K562 (cell line): ENCODE results near the gene PPP1R15A. TPM values are rescaled to one million over a fixed set of nuclear protein-coding genes. Genes with fewer than 3 reads are reported as not detected.

Experiments used
- ATAC-seq: fragments of 200-7000 bp; cut with Tn5 transposase; 3 replicates; pipeline ENCODE4 v1.9.1; 2020; ENCODE audit warnings: moderate library complexity
- BruUV-seq: library from RNA; stranded (reverse); fragments of 400-500 nt; replicated peaks from 2 replicates; lab custom pipeline; 2021; lab: Mats Ljungman, UMichigan
- CTCF ChIA-PET: fragments of 300-600 bp; formaldehyde crosslinking; extraction: SDS; loops from one replicate; lab custom pipeline; 2021; ENCODE audit warnings: low intra/inter-chr PET ratio; lab: Yijun Ruan, JAX
- POLR2A ChIA-PET: fragments of 300-600, 350-650 bp; sonication (Branson Sonifier 250); formaldehyde crosslinking; extraction: SDS; loops from one replicate; lab custom pipeline; 2021; ENCODE audit warnings: antibody characterized with exemption, inconsistent platforms; lab: Yijun Ruan, JAX
- DNase-seq, 4 experiments: peaks; one replicate each; pipeline versions ENCODE4 v3.0.0 to v3.0.0-alpha.2; 2011 to 2018; ENCODE audit warnings: low spot score in 3 of 4, mixed read lengths in 3 of 4; ENCODE audit errors: extremely low read depth in 1 of 4
- FAIRE-seq: peaks from 2 replicates; lab custom pipeline; 2011; peaks lifted over from hg19 to GRCh38; lab: Jason Lieb, UNC
- H2AFZ ChIP-seq: 2 replicates; pipeline ENCODE4 v1.6.0; 2011; ENCODE audit warnings: low read depth, low read length, control low read depth, inconsistent platforms
- H3K27ac ChIP-seq: fragments of 200-600 bp; 3 replicates; pipeline ENCODE4 v1.8.0; 2011; ENCODE audit warnings: low read depth, mild to moderate bottlenecking, control low read depth, inconsistent platforms, low read length, moderate library complexity, mixed read lengths; ENCODE audit errors: extremely low read depth
- H3K27me3 ChIP-seq, 2 experiments: fragments of 300-600 bp in 1 of 2; 2 replicates in 1 of 2; 3 replicates in 1 of 2; pipeline versions ENCODE4 v1.6.0 to v1.8.0; 2011; ENCODE audit warnings: inconsistent platforms in 2 of 2, low read length in 2 of 2, mild to moderate bottlenecking in 1 of 2, mixed read lengths in 1 of 2, moderate library complexity in 1 of 2; ENCODE audit not compliant: control insufficient read depth in 2 of 2, insufficient read depth in 2 of 2
- H3K36me3 ChIP-seq: fragments of 300-600 bp; 3 replicates; pipeline ENCODE4 v1.8.0; 2011; ENCODE audit warnings: mild to moderate bottlenecking, low read length, inconsistent platforms; ENCODE audit not compliant: control insufficient read depth, insufficient read depth
- H3K4me1 ChIP-seq, 2 experiments: fragments of 200-600 bp in 1 of 2; replicated peaks in 1 of 2; 2 replicates in 1 of 2; 3 replicates in 1 of 2; pipeline versions ENCODE4 v1.5.1 to v1.8.0; 2011; ENCODE audit warnings: inconsistent platforms in 2 of 2, low read length in 2 of 2, mild to moderate bottlenecking in 1 of 2, mixed read lengths in 1 of 2, moderate library complexity in 1 of 2; ENCODE audit not compliant: control insufficient read depth in 2 of 2, insufficient read depth in 2 of 2
- H3K4me2 ChIP-seq: 2 replicates; pipeline ENCODE4 v1.6.1; 2011; ENCODE audit warnings: low read length, control low read depth, inconsistent platforms, mixed read lengths; ENCODE audit not compliant: insufficient read depth
- H3K4me3 ChIP-seq: fragments of 200-600 bp; sonication (generic), shearing (Covaris generic); 2 replicates; pipeline ENCODE4 v1.5.1; 2016; ENCODE audit warnings: control low read depth, inconsistent platforms
- H3K79me2 ChIP-seq: fragments of 200-600 bp; 3 replicates; pipeline ENCODE4 v1.8.0; 2011; ENCODE audit warnings: low read length, inconsistent platforms; ENCODE audit not compliant: control insufficient read depth, insufficient read depth
- H3K9ac ChIP-seq, 2 experiments: 2 replicates each; pipeline versions ENCODE4 v1.6.0 to v1.6.1; 2011; ENCODE audit warnings: low read depth in 2 of 2, low read length in 2 of 2, control low read depth in 1 of 2, inconsistent platforms in 1 of 2, mild to moderate bottlenecking in 1 of 2, mixed read lengths in 1 of 2; ENCODE audit not compliant: insufficient read depth in 1 of 2
- H3K9me1 ChIP-seq: one replicate; pipeline ENCODE4 v1.6.0; 2011; ENCODE audit warnings: inconsistent platforms, mild to moderate bottlenecking, low read length, moderate library complexity; ENCODE audit not compliant: control insufficient read depth, insufficient read depth
- H3K9me3 ChIP-seq: replicated peaks from 2 replicates; pipeline ENCODE4 v1.5.1; 2011; ENCODE audit warnings: low read depth, low read length, inconsistent platforms; ENCODE audit not compliant: control insufficient read depth, insufficient read depth
- H4K20me1 ChIP-seq: replicated peaks from 2 replicates; pipeline ENCODE4 v1.6.1; 2011; ENCODE audit warnings: low read length, inconsistent platforms, mixed read lengths; ENCODE audit not compliant: control insufficient read depth, insufficient read depth
- C11orf30 ChIP-seq: fragments of 450-650 bp; IDR thresholded peaks from 2 replicates; pipeline ENCODE4 v1.6.1; 2016; ENCODE audit warnings: low read depth, mild to moderate bottlenecking
- HNRNPK ChIP-seq: fragments of 200-400 bp; formaldehyde crosslinking; IDR thresholded peaks from one replicate; pipeline ENCODE4 v1.6.1; 2018; ENCODE audit warnings: mild to moderate bottlenecking, low read depth, low read length; ENCODE audit not compliant: poor library complexity, severe bottlenecking
- NR2C1 ChIP-seq, 2 experiments: fragments of 450-650 bp; IDR thresholded peaks; 2 replicates each; pipeline ENCODE4 v1.6.1; 2017; ENCODE audit warnings: mild to moderate bottlenecking in 2 of 2, antibody characterized with exemption in 1 of 2, inconsistent platforms in 1 of 2, missing compliant biosample characterization in 1 of 2, missing genetic modification characterization in 1 of 2
- RBFOX2 ChIP-seq: fragments of 200-400 bp; formaldehyde crosslinking; IDR thresholded peaks from 2 replicates; pipeline ENCODE4 v1.6.1; 2017; ENCODE audit warnings: low read depth, mild to moderate bottlenecking, low read length, moderate library complexity
- STAT6 ChIP-seq: sonication (generic); formaldehyde crosslinking; IDR thresholded peaks from 2 replicates; pipeline ENCODE4 v1.8.1; 2023; ENCODE audit warnings: mild to moderate bottlenecking, missing genetic modification reagents
- TAF7 ChIP-seq: fragments of 450-650 bp; IDR thresholded peaks from 2 replicates; pipeline ENCODE4 v1.6.1; 2016; ENCODE audit warnings: missing genetic modification characterization, missing compliant biosample characterization
- TCF15 ChIP-seq: fragments of 250-450 bp; sonication (Bioruptor Pico); IDR thresholded peaks from 2 replicates; pipeline ENCODE4 v1.8.0; 2022; ENCODE audit warnings: moderate library complexity, mild to moderate bottlenecking, inconsistent platforms
- THRB ChIP-seq: fragments of 450-650 bp; formaldehyde crosslinking; conservative IDR thresholded peaks from 2 replicates; pipeline ENCODE4 v1.4.0; 2022; ENCODE audit warnings: mild to moderate bottlenecking, missing genetic modification characterization
- ZC3H8 ChIP-seq: fragments of 450-650 bp; IDR thresholded peaks from 2 replicates; pipeline ENCODE4 v1.6.1; 2017
- ZMIZ1 ChIP-seq, 2 experiments: fragments of 150-350 bp in 1 of 2; IDR thresholded peaks; 2 replicates each; pipeline ENCODE4 v1.6.1; 2012 to 2016; ENCODE audit warnings: low read depth in 2 of 2, low read length in 2 of 2, mild to moderate bottlenecking in 1 of 2, moderate library complexity in 1 of 2
- ZNF232 ChIP-seq: sonication (generic); formaldehyde crosslinking; IDR thresholded peaks from 2 replicates; pipeline ENCODE4 v1.8.0; 2022; ENCODE audit warnings: mild to moderate bottlenecking, missing genetic modification reagents
- ZNF766 ChIP-seq: fragments of 200-800 bp; sonication (Bioruptor generic); conservative IDR thresholded peaks from 2 replicates; pipeline ENCODE4 v1.6.1; 2016; ENCODE audit warnings: missing genetic modification characterization, missing compliant biosample characterization
- WGBS: fragments of 100-300 bp; shearing (Covaris generic); methylation state at CpG from one replicate; pipeline ENCODE4 v1.1.6; 2016; ENCODE audit warnings: low coverage, mixed read lengths; ENCODE audit not compliant: insufficient coverage; ENCODE audit errors: missing lambda C conversion rate; 5-methylcytosine and 5-hydroxymethylcytosine counted together
- in situ Hi-C: fragments of 300-500 bp; cut with MboI; formaldehyde crosslinking; loops from 4 replicates; pipeline ENCODE4 v1.15.0; 2018; ENCODE audit warnings: inconsistent platforms, mixed read lengths
- intact Hi-C: fragments of 100-400 bp; cut with micrococcal nuclease; formaldehyde crosslinking; loops from 2 replicates; pipeline ENCODE4 v1.14.2; 2022
- polyA plus RNA-seq, 8 experiments: library from polyadenylated mRNA; depleted of rRNA in 4 of 8; stranded (reverse) in 5 of 8; unstranded in 3 of 8; fragments of >200 nt; fragmentation: Nextera tagmentation in 2 of 8; fragmentation: Illumina TruSeq in 1 of 8; extraction: Ambion mirVana in 2 of 8; extraction: Trizol in 1 of 8; gene quantifications; 2 replicates each; pipeline versions ENCODE4 v1.2.1 to v1.2.3, GENCODE V29; 2011 to 2014; ENCODE audit warnings: inconsistent platforms in 1 of 8, missing spikeins in 1 of 8
- total RNA-seq, 7 experiments: library from RNA; depleted of rRNA in 6 of 7; stranded (reverse); fragments of >200 nt in 6 of 7; fragmentation: Illumina TruSeq in 2 of 7; extraction: Trizol in 2 of 7; gene quantifications; 2 replicates each; pipeline versions ENCODE4 v1.2.1 to v1.2.3, GENCODE V29; 2011 to 2021; ENCODE audit warnings: low replicate concordance in 1 of 7
- TF ChIP-seq, protein P1 (sequence below): sonication (generic); formaldehyde crosslinking; IDR thresholded peaks from 2 replicates; pipeline ENCODE4 v1.8.1; 2023; ENCODE audit warnings: mild to moderate bottlenecking, missing genetic modification reagents, moderate library complexity

PPP1R15A gene
- total and polyA plus RNA-seq, 9 of the 15 experiments (the other 6 are each of a cell fraction or from before 2014, with no cell fraction given): 0.42 to 73.7 (median 44.0) TPM

- no peaks in the 10 kb centered on the region for H3K27me3 ChIP-seq
- ChIA-PET CTCF (no interaction called here), POLR2A (interaction anchor here (0.6 to 12.2 kb wide), 16 partner anchors 9 to 224 kb away, joined by 3 to 439 read pairs (median 6); partner anchors contain the start of genes FTL, GYS1, NUCB1 and RUVBL2)
- H3K27ac ChIP-seq: peak overlapping the region; percentile 56
- H2AFZ ChIP-seq: no peak overlapping the region
- ATAC-seq: no peak
- peak overlapping the region; percentile 60; a peak in 3 of 4 replicates for H3K9ac ChIP-seq
- no peak overlapping the region for H3K4me3 ChIP-seq
- FAIRE-seq: no peak
- peaks cover 42% of the 10 kb centered on the region for H3K36me3 ChIP-seq
- H3K9me1 ChIP-seq: no peaks in the 10 kb centered on the region
- H3K4me2 ChIP-seq: peak overlapping the region; percentile 27
- H4K20me1 ChIP-seq: peaks cover 32% of the 10 kb centered on the region
- H3K79me2 ChIP-seq: peaks cover 48% of the 10 kb centered on the region
- DNase-seq: peak in 1 of 4 experiments; percentile 9
- 25% methylated on average over 6 of the region's 6 CpGs for WGBS
- intact Hi-C loops: no loop called here
- BruUV-seq: no TSS peak
- in situ Hi-C loops: loop anchor here (10.0 kb wide), 1 partner anchor 87 kb away; the partner anchor contains the start of gene FTL
- H3K9me3 ChIP-seq: peaks cover 7% of the 10 kb centered on the region
- H3K4me1 ChIP-seq: peaks cover 25 to 44% of the 10 kb centered on the region in 2 experiments
- TF ChIP-seq RBFOX2: peak; percentile 23; the same call in 1 of the 2 replicates
- TF ChIP-seq HNRNPK: no peak
- TF ChIP-seq ZMIZ1 (IDR thresholded peaks at IDR 0.05; ENCODE audit: low read depth in 2 of 2, low read length in 2 of 2): no peak
- TF ChIP-seq, protein P1, sequence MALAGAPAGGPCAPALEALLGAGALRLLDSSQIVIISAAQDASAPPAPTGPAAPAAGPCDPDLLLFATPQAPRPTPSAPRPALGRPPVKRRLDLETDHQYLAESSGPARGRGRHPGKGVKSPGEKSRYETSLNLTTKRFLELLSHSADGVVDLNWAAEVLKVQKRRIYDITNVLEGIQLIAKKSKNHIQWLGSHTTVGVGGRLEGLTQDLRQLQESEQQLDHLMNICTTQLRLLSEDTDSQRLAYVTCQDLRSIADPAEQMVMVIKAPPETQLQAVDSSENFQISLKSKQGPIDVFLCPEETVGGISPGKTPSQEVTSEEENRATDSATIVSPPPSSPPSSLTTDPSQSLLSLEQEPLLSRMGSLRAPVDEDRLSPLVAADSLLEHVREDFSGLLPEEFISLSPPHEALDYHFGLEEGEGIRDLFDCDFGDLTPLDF (CRISPR knock-in tag): no peak
- TF ChIP-seq STAT6 (CRISPR knock-in tag): no peak
- no peak for TF ChIP-seq ZNF766 (CRISPR knock-in tag)
- TF ChIP-seq ZNF232 (CRISPR knock-in tag): no peak
- TF ChIP-seq TCF15 (CRISPR knock-in tag): no peak
- no peak for TF ChIP-seq NR2C1 (IDR thresholded peaks at IDR 0.05)
- TF ChIP-seq NR2C1 (tag; IDR thresholded peaks at IDR 0.05): no peak
- TF ChIP-seq ZC3H8: no peak
- TF ChIP-seq C11orf30: no peak
- no peak for TF ChIP-seq TAF7
- no peak for TF ChIP-seq THRB (CRISPR knock-in tag)
Observed at GRCh38 chr19:48877855-48878195, 5.6 kb downstream of the PPP1R15A start.
